Endothelial cell of umbilical vein (primary cell): ENCODE measurements around the gene STK11IP. TPM values are rescaled to one million over a fixed set of nuclear protein-coding genes. Genes with fewer than 3 reads are reported as not detected.

ENCODE experiments used
- BruUV-seq: library from RNA; stranded (reverse); fragments of 400-500 nt; replicated peaks from 2 replicates; lab custom pipeline; 2021; lab: Mats Ljungman, UMichigan
- CTCF ChIA-PET: fragments of 300-600, 350-600 bp; sonication (Branson Sonifier 250); formaldehyde crosslinking; loops from one replicate; lab custom pipeline; 2021; ENCODE audit warnings: antibody characterized with exemption, inconsistent platforms; lab: Charles Lee
- POLR2A ChIA-PET: fragments of 300-600, 350-600 bp; sonication (Branson Sonifier 250); formaldehyde crosslinking; loops from one replicate; lab custom pipeline; 2021; ENCODE audit warnings: antibody characterized with exemption, inconsistent platforms; lab: Charles Lee
- DNase-seq: peaks from one replicate; pipeline ENCODE4 v3.0.0-alpha.2; 2011; ENCODE audit warnings: low read depth, low spot score
- FAIRE-seq: peaks from 2 replicates; lab custom pipeline; 2011; peaks lifted over from hg19 to GRCh38; lab: Jason Lieb, UNC
- H2AFZ ChIP-seq: 2 replicates; pipeline ENCODE4 v1.6.0; 2012; ENCODE audit warnings: low read depth, low read length, control low read depth, inconsistent platforms
- H3K27ac ChIP-seq: 2 replicates; pipeline ENCODE4 v1.5.1; 2011; ENCODE audit warnings: low read depth, mild to moderate bottlenecking, control low read depth, low read length, moderate library complexity; ENCODE audit not compliant: insufficient read depth
- H3K27me3 ChIP-seq, 2 experiments: 2 replicates each; pipeline versions ENCODE4 v1.6.0 to v1.6.1; 2011; ENCODE audit warnings: low read length in 2 of 2, mixed read lengths in 1 of 2; ENCODE audit not compliant: control insufficient read depth in 2 of 2, insufficient read depth in 2 of 2
- H3K36me3 ChIP-seq, 2 experiments: 2 replicates in 1 of 2; 3 replicates in 1 of 2; pipeline ENCODE4 v1.5.1; 2011; ENCODE audit warnings: low read length in 2 of 2, mild to moderate bottlenecking in 1 of 2, moderate library complexity in 1 of 2; ENCODE audit not compliant: control insufficient read depth in 2 of 2, insufficient read depth in 2 of 2; ENCODE audit errors: extremely low read depth in 1 of 2
- H3K4me1 ChIP-seq: 3 replicates; pipeline ENCODE4 v1.5.1; 2011; ENCODE audit warnings: mild to moderate bottlenecking, low read length; ENCODE audit not compliant: control insufficient read depth, insufficient read depth; ENCODE audit errors: extremely low read depth
- H3K4me2 ChIP-seq: 2 replicates; pipeline ENCODE4 v1.6.1; 2011; ENCODE audit warnings: low read length, control low read depth, mixed read lengths; ENCODE audit not compliant: insufficient read depth
- H3K4me3 ChIP-seq, 3 experiments: fragments of 200-600 bp in 1 of 3; sonication (generic), shearing (Covaris generic) in 1 of 3; replicated peaks in 1 of 3; 2 replicates each; pipeline ENCODE4 v1.5.1; 2011 to 2016; ENCODE audit warnings: control low read depth in 3 of 3, low read length in 3 of 3, mild to moderate bottlenecking in 2 of 3, inconsistent platforms in 1 of 3, low read depth in 1 of 3, moderate library complexity in 1 of 3; ENCODE audit not compliant: insufficient read depth in 1 of 3
- H3K79me2 ChIP-seq: 2 replicates; pipeline ENCODE4 v1.6.0; 2012; ENCODE audit warnings: low read length, inconsistent platforms; ENCODE audit not compliant: control insufficient read depth, insufficient read depth
- H3K9ac ChIP-seq: replicated peaks from 2 replicates; pipeline ENCODE3; 2011; ENCODE audit warnings: low read length, control low read depth; ENCODE audit not compliant: insufficient read depth; ENCODE audit errors: extremely low read depth
- H3K9me1 ChIP-seq: replicated peaks from 3 replicates; pipeline ENCODE4 v1.6.0; 2011; ENCODE audit warnings: mild to moderate bottlenecking, low read length; ENCODE audit not compliant: control insufficient read depth, insufficient read depth; ENCODE audit errors: extremely low read depth
- H3K9me3 ChIP-seq: replicated peaks from 2 replicates; pipeline ENCODE4 v1.5.1; 2012; ENCODE audit warnings: low read length, inconsistent platforms; ENCODE audit not compliant: control insufficient read depth, insufficient read depth
- H4K20me1 ChIP-seq: replicated peaks from 2 replicates; pipeline ENCODE3; 2011; ENCODE audit warnings: mild to moderate bottlenecking, low read length; ENCODE audit not compliant: control insufficient read depth, insufficient read depth; ENCODE audit errors: extremely low read depth
- CTCF ChIP-seq, 2 donors: IDR thresholded peaks; 1 replicate in 1 of 2; 2 replicates in 1 of 2; pipeline ENCODE4 v1.5.1; 2011; ENCODE audit warnings: low read length in 2 of 2, mild to moderate bottlenecking in 2 of 2, moderate library complexity in 2 of 2, control low read depth in 1 of 2, inconsistent platforms in 1 of 2, low read depth in 1 of 2; ENCODE audit not compliant: insufficient read depth in 1 of 2; ENCODE audit errors: extremely low read depth in 1 of 2
- EZH2 ChIP-seq: IDR thresholded peaks from 2 replicates; pipeline ENCODE4 v1.6.1; 2012; ENCODE audit warnings: borderline replicate concordance, low read depth, mild to moderate bottlenecking, moderate library complexity, low read length, inconsistent platforms; ENCODE audit not compliant: severe bottlenecking
- JUN ChIP-seq: IDR thresholded peaks from 2 replicates; pipeline ENCODE4 v1.6.1; 2011; ENCODE audit warnings: borderline replicate concordance, low read depth; ENCODE audit not compliant: insufficient read length, insufficient read depth
- MYC ChIP-seq: IDR thresholded peaks from one replicate; pipeline ENCODE4 v1.6.1; 2011; ENCODE audit warnings: mild to moderate bottlenecking, low read depth, low read length
- POLR2A ChIP-seq: IDR thresholded peaks from 2 replicates; pipeline ENCODE4 v1.6.1; 2012; ENCODE audit warnings: low read depth, mild to moderate bottlenecking, control low read depth, low read length
- dilution Hi-C: fragments of 300-500 bp; cut with MboI; formaldehyde crosslinking; loops from one replicate; pipeline ENCODE4 v1.15.0; 2019; ENCODE audit warnings: low sequenced_read_pairs; ENCODE audit not compliant: extremely low pct_ligation_motif_present
- intact Hi-C: fragments of 100-400 bp; cut with micrococcal nuclease; formaldehyde crosslinking; loops from one replicate; pipeline ENCODE4 v1.10.0; 2022
- polyA plus RNA-seq, 4 experiments: library from polyadenylated mRNA; depleted of rRNA in 3 of 4; stranded (reverse) in 3 of 4; unstranded in 1 of 4; fragments of >200 nt; gene quantifications; 2 replicates each; pipeline versions ENCODE4 v1.2.1 to v1.2.3, GENCODE V29; 2011 to 2012; ENCODE audit warnings: missing spikeins in 1 of 4
- total RNA-seq: library from RNA; stranded (reverse); gene quantifications from 2 replicates; pipeline ENCODE4 v1.2.3, GENCODE V29; 2021
- TF ChIP-seq, protein P1 (sequence below): IDR thresholded peaks from 2 replicates; pipeline ENCODE4 v1.6.1; 2011; ENCODE audit not compliant: insufficient read depth, insufficient read length

The STK11IP gene
- total and polyA plus RNA-seq, 2 donors (not counting 3 experiments of a cell fraction or from before 2014, with no cell fraction given): 17.7 to 19.2 TPM

- no peaks in the 10 kb centered on the region for H3K79me2 ChIP-seq
- no peaks in the 10 kb centered on the region for H4K20me1 ChIP-seq
- H3K27ac ChIP-seq: no peak overlapping the region
- DNase-seq (no peak), FAIRE-seq (no peak)
- H3K9me3 ChIP-seq: no peaks in the 10 kb centered on the region
- no peak overlapping the region for H3K4me2 ChIP-seq
- peaks cover 12 to 14% of the 10 kb centered on the region in 2 experiments for H3K27me3 ChIP-seq
- H3K4me3 ChIP-seq: no peak overlapping the region
- no peak for TF ChIP-seq EZH2
- no peak for TF ChIP-seq CTCF (IDR thresholded peaks at IDR 0.05; ENCODE audit: extremely low read depth in 1 of 2, insufficient read depth in 1 of 2, low read depth in 1 of 2, low read length in 2 of 2)
- TF ChIP-seq JUN: no peak
- TF ChIP-seq, protein P1, sequence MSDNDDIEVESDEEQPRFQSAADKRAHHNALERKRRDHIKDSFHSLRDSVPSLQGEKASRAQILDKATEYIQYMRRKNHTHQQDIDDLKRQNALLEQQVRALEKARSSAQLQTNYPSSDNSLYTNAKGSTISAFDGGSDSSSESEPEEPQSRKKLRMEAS: no peak
- no peak for TF ChIP-seq MYC
- dilution Hi-C loops (no loop called here), intact Hi-C loops (no loop called here)
- no peaks in the 10 kb centered on the region for H3K36me3 ChIP-seq
- POLR2A ChIA-PET: no interaction called here
- no peaks in the 10 kb centered on the region for H3K4me1 ChIP-seq
- H2AFZ ChIP-seq: no peak overlapping the region
- BruUV-seq: no TSS peak
- H3K9me1 ChIP-seq: no peaks in the 10 kb centered on the region
- no peak overlapping the region for H3K9ac ChIP-seq
- CTCF ChIA-PET: interaction anchor here (1.3 kb wide), 1 partner anchor 64 kb away, joined by 6 read pairs; no protein-coding TSS in a partner anchor
Observed at GRCh38 chr2:219624565-219624964, 26.9 kb downstream of the STK11IP start.

GRCh38 chr2:219625179-219625578, 27.5 kb downstream of the STK11IP start:
- no TSS peak for BruUV-seq
- Histone ChIP-seq H3K4me1 (no peaks in the 10 kb centered on the region), H3K27me3 (peaks cover 12 to 14% of the 10 kb centered on the region in 2 experiments), H3K36me3 (no peaks in the 10 kb centered on the region), H2AFZ (no peak overlapping the region), H3K9ac (no peak overlapping the region), H3K4me3 (no peak overlapping the region), H3K27ac (no peak overlapping the region), H3K4me2 (no peak overlapping the region), H3K9me1 (no peaks in the 10 kb centered on the region), H3K9me3 (no peaks in the 10 kb centered on the region), H3K79me2 (no peaks in the 10 kb centered on the region), H4K20me1 (no peaks in the 10 kb centered on the region)
- TF ChIP-seq POLR2A: no peak
- dilution Hi-C loops (no loop called here), intact Hi-C loops (no loop called here)
- ChIA-PET CTCF (interaction anchor here (2.0 kb wide), 1 partner anchor 64 kb away, joined by 5 read pairs; no protein-coding TSS in a partner anchor), POLR2A (no interaction called here)
- DNase-seq: no peak
- no peak for FAIRE-seq
